CD4-positive, alpha-beta memory T cell (primary cell): ENCODE data around the gene MAP4. TPM values are rescaled to one million over a fixed set of nuclear protein-coding genes. Genes with fewer than 3 reads are reported as not detected.

Source experiments
- CTCF ChIA-PET: fragments of 350-600 bp; sonication (Branson Sonifier 250); formaldehyde crosslinking; loops from one replicate; lab custom pipeline; 2021; ENCODE audit warnings: inconsistent platforms; ENCODE audit not compliant: partially characterized antibody; lab: Charles Lee
- POLR2A ChIA-PET: fragments of 350-600 bp; sonication (Branson Sonifier 250); formaldehyde crosslinking; loops from one replicate; lab custom pipeline; 2021; ENCODE audit not compliant: partially characterized antibody; lab: Charles Lee
- DNase-seq, 5 donors: peaks; one replicate each; pipeline versions ENCODE4 v3.0.0 to v3.0.0-alpha.2; 2020 to 2022; ENCODE audit warnings: mixed read lengths in 1 of 5
- H3K27ac ChIP-seq: one replicate; pipeline ENCODE4 v1.7.0; 2013; ENCODE audit warnings: low read depth, low read length
- H3K27me3 ChIP-seq: 2 replicates; pipeline ENCODE4 v1.7.0; 2013; ENCODE audit warnings: mild to moderate bottlenecking, low read length, moderate library complexity; ENCODE audit not compliant: insufficient read depth
- H3K36me3 ChIP-seq: 2 replicates; pipeline ENCODE4 v1.7.0; 2013; ENCODE audit warnings: mild to moderate bottlenecking, low read length, moderate library complexity; ENCODE audit not compliant: insufficient read depth
- H3K4me1 ChIP-seq: 2 replicates; pipeline ENCODE4 v1.7.0; 2013; ENCODE audit warnings: mild to moderate bottlenecking, low read length, moderate library complexity; ENCODE audit not compliant: insufficient read depth
- H3K4me3 ChIP-seq, 2 donors: one replicate each; pipeline ENCODE4 v1.7.0; 2013; ENCODE audit warnings: low read length in 2 of 2, mild to moderate bottlenecking in 1 of 2
- H3K9me3 ChIP-seq, 2 donors: one replicate each; pipeline ENCODE4 v1.7.0; 2013; ENCODE audit warnings: low read length in 2 of 2, control low read depth in 1 of 2; ENCODE audit not compliant: control insufficient read depth in 1 of 2
- H3K27ac Mint-ChIP-seq, 7 donors: one replicate each; pipeline ENCODE4 v1.8.0; 2020 to 2021; ENCODE audit warnings: mixed read lengths in 7 of 7, mild to moderate bottlenecking in 6 of 7, inconsistent platforms in 3 of 7, moderate library complexity in 3 of 7
- H3K27me3 Mint-ChIP-seq, 2 donors: one replicate each; pipeline ENCODE4 v1.8.0; 2020 to 2021; ENCODE audit warnings: mixed read lengths in 2 of 2
- H3K36me3 Mint-ChIP-seq, 2 donors: one replicate each; pipeline ENCODE4 v1.8.0; 2020 to 2021; ENCODE audit warnings: mixed read lengths in 2 of 2, inconsistent platforms in 1 of 2, mild to moderate bottlenecking in 1 of 2
- H3K4me1 Mint-ChIP-seq, 4 donors: one replicate each; pipeline ENCODE4 v1.8.0; 2020 to 2021; ENCODE audit warnings: mixed read lengths in 4 of 4, mild to moderate bottlenecking in 1 of 4
- H3K4me3 Mint-ChIP-seq, 8 donors: one replicate each; pipeline ENCODE4 v1.8.0; 2020 to 2021; ENCODE audit warnings: mixed read lengths in 8 of 8, mild to moderate bottlenecking in 7 of 8, moderate library complexity in 6 of 8, inconsistent platforms in 3 of 8
- H3K9me3 Mint-ChIP-seq, 8 donors: one replicate each; pipeline ENCODE4 v1.8.0; 2020 to 2021; ENCODE audit warnings: mixed read lengths in 8 of 8, mild to moderate bottlenecking in 5 of 8, inconsistent platforms in 3 of 8, moderate library complexity in 1 of 8
- intact Hi-C: fragments of 100-400 bp; cut with micrococcal nuclease; formaldehyde crosslinking; loops from one replicate; pipeline ENCODE4 v1.15.1; 2023
- polyA plus RNA-seq, 2 donors: library from polyadenylated mRNA; unstranded; fragments of 300-500 nt; fragmentation: Illumina TruSeq; gene quantifications; one replicate each; pipeline ENCODE4 v1.2.3, GENCODE V29; 2021
- total RNA-seq, 2 experiments: library from RNA; stranded (reverse); gene quantifications; one replicate each; pipeline ENCODE4 v1.2.3, GENCODE V29; 2021

The MAP4 gene
- total and polyA plus RNA-seq, 4 experiments from 2014 or later: 4.4 to 72.6 (median 67.8) TPM

- H3K27me3 Mint-ChIP-seq: no peaks in the 10 kb centered on the region
- H3K4me3 Mint-ChIP-seq: no peak overlapping the region
- peaks cover 0 to 17% (median 9%) of the 10 kb centered on the region in 4 donors for H3K4me1 Mint-ChIP-seq
- no peaks in the 10 kb centered on the region for H3K9me3 Mint-ChIP-seq
- CTCF ChIA-PET: no interaction called here
- peak overlapping the region in 2 of 7 donors; percentile 5 to 59 for H3K27ac Mint-ChIP-seq
- Histone ChIP-seq H3K36me3 (no peaks in the 10 kb centered on the region), H3K27me3 (no peaks in the 10 kb centered on the region), H3K4me3 (no peak overlapping the region), H3K4me1 (no peaks in the 10 kb centered on the region), H3K27ac (no peak overlapping the region), H3K9me3 (no peaks in the 10 kb centered on the region)
- intact Hi-C loops: no loop called here
- POLR2A ChIA-PET: no interaction called here
- no peak for DNase-seq
- H3K36me3 Mint-ChIP-seq: peaks cover 7 to 18% of the 10 kb centered on the region in 2 donors
Observed at GRCh38 chr3:47899495-47900108, 116.6 kb downstream of the MAP4 start.

GRCh38 chr3:47897954-47898353 lies 118.3 kb downstream of the MAP4 start:
- Mint-ChIP-seq H3K9me3 (no peaks in the 10 kb centered on the region), H3K27me3 (no peaks in the 10 kb centered on the region), H3K36me3 (peaks cover 3 to 22% of the 10 kb centered on the region in 2 donors), H3K27ac (no peak overlapping the region), H3K4me3 (peak overlapping the region in 1 of 8 donors; percentile 29), H3K4me1 (peaks cover 0 to 17% (median 10%) of the 10 kb centered on the region in 4 donors)
- POLR2A ChIA-PET: no interaction called here
- no peaks in the 10 kb centered on the region for H3K9me3 ChIP-seq
- DNase-seq: peak in 2 of 5 donors; percentile 3 to 10
- CTCF ChIA-PET: interaction anchor here (0.5 kb wide), 1 partner anchor 162 kb away, joined by 5 read pairs; no protein-coding TSS in a partner anchor
- no peak overlapping the region for H3K4me3 ChIP-seq
- no peaks in the 10 kb centered on the region for H3K27me3 ChIP-seq
- no peaks in the 10 kb centered on the region for H3K36me3 ChIP-seq
- H3K4me1 ChIP-seq: no peaks in the 10 kb centered on the region
- no peak overlapping the region for H3K27ac ChIP-seq
- intact Hi-C loops: no loop called here

GRCh38 chr3:47896736-47897135 lies 119.5 kb downstream of the MAP4 start:
- POLR2A ChIA-PET: no interaction called here
- H3K27me3 ChIP-seq: no peaks in the 10 kb centered on the region
- no peak overlapping the region for H3K27ac ChIP-seq
- H3K4me1 Mint-ChIP-seq: peaks cover 0 to 21% (median 10%) of the 10 kb centered on the region in 4 donors
- H3K9me3 Mint-ChIP-seq: no peaks in the 10 kb centered on the region
- no peaks in the 10 kb centered on the region for H3K4me1 ChIP-seq
- no peaks in the 10 kb centered on the region for H3K27me3 Mint-ChIP-seq
- intact Hi-C loops: no loop called here
- no peak overlapping the region for H3K4me3 Mint-ChIP-seq
- no peak for DNase-seq
- no peaks in the 10 kb centered on the region for H3K9me3 ChIP-seq
- peaks cover 5% of the 10 kb centered on the region for H3K36me3 ChIP-seq
- peaks cover 12 to 27% of the 10 kb centered on the region in 2 donors for H3K36me3 Mint-ChIP-seq
- H3K4me3 ChIP-seq: no peak overlapping the region
- CTCF ChIA-PET: no interaction called here
- peak overlapping the region in 1 of 7 donors; percentile 10 for H3K27ac Mint-ChIP-seq

GRCh38 chr3:47895241-47895640 lies 121.0 kb downstream of the MAP4 start:
- H3K4me3 ChIP-seq: no peak overlapping the region
- POLR2A ChIA-PET: no interaction called here
- H3K9me3 Mint-ChIP-seq: no peaks in the 10 kb centered on the region
- no peaks in the 10 kb centered on the region for H3K9me3 ChIP-seq
- H3K36me3 ChIP-seq: peaks cover 13% of the 10 kb centered on the region
- peaks cover 0 to 21% (median 10%) of the 10 kb centered on the region in 4 donors for H3K4me1 Mint-ChIP-seq
- H3K36me3 Mint-ChIP-seq: peaks cover 21 to 41% of the 10 kb centered on the region in 2 donors
- CTCF ChIA-PET: no interaction called here
- H3K4me3 Mint-ChIP-seq: no peak overlapping the region
- intact Hi-C loops: no loop called here
- no peaks in the 10 kb centered on the region for H3K27me3 ChIP-seq
- H3K4me1 ChIP-seq: no peaks in the 10 kb centered on the region
- no peak overlapping the region for H3K27ac ChIP-seq
- H3K27ac Mint-ChIP-seq: peak overlapping the region in 1 of 7 donors; percentile 59
- H3K27me3 Mint-ChIP-seq: no peaks in the 10 kb centered on the region
- DNase-seq: no peak

GRCh38 chr3:47892286-47893040 lies 123.8 kb downstream of the MAP4 start:
- Histone ChIP-seq H3K27me3 (no peaks in the 10 kb centered on the region), H3K27ac (no peak overlapping the region), H3K4me3 (no peak overlapping the region), H3K36me3 (peaks cover 13% of the 10 kb centered on the region), H3K9me3 (no peaks in the 10 kb centered on the region), H3K4me1 (no peaks in the 10 kb centered on the region)
- intact Hi-C loops: no loop called here
- H3K36me3 Mint-ChIP-seq: peaks cover 31 to 39% of the 10 kb centered on the region in 2 donors
- CTCF ChIA-PET: interaction anchor here (1.1 to 1.2 kb wide), 2 partner anchors 67 to 97 kb away, joined by 3 read pairs; no protein-coding TSS in a partner anchor
- POLR2A ChIA-PET: no interaction called here
- no peaks in the 10 kb centered on the region for H3K9me3 Mint-ChIP-seq
- no peaks in the 10 kb centered on the region for H3K27me3 Mint-ChIP-seq
- no peak overlapping the region for H3K4me3 Mint-ChIP-seq
- H3K27ac Mint-ChIP-seq: peak overlapping the region in 1 of 7 donors; percentile 16
- peaks cover 0 to 5% (median 4%) of the 10 kb centered on the region in 4 donors for H3K4me1 Mint-ChIP-seq
- DNase-seq: no peak

GRCh38 chr3:47891613-47892005 lies 124.6 kb downstream of the MAP4 start:
- no peak overlapping the region for H3K27ac Mint-ChIP-seq

More at GRCh38 chr3:47891613-47892005, 124.6 kb downstream of the MAP4 start:
- Histone ChIP-seq H3K36me3 (peaks cover 13% of the 10 kb centered on the region), H3K9me3 (no peaks in the 10 kb centered on the region), H3K27me3 (no peaks in the 10 kb centered on the region), H3K27ac (no peak overlapping the region), H3K4me3 (no peak overlapping the region), H3K4me1 (no peaks in the 10 kb centered on the region)
- CTCF ChIA-PET: interaction anchor here (1.1 kb wide), 1 partner anchor 98 kb away, joined by 3 read pairs; no protein-coding TSS in a partner anchor
- POLR2A ChIA-PET: no interaction called here
- Mint-ChIP-seq H3K9me3 (no peaks in the 10 kb centered on the region), H3K27me3 (no peaks in the 10 kb centered on the region), H3K4me1 (peaks cover 0 to 5% (median 4%) of the 10 kb centered on the region in 4 donors), H3K36me3 (peaks cover 34 to 40% of the 10 kb centered on the region in 2 donors), H3K4me3 (no peak overlapping the region)
- intact Hi-C loops: no loop called here
- DNase-seq: no peak
